ENCODE measurements around the gene JAG2.

Gene JAG2

DNA sequence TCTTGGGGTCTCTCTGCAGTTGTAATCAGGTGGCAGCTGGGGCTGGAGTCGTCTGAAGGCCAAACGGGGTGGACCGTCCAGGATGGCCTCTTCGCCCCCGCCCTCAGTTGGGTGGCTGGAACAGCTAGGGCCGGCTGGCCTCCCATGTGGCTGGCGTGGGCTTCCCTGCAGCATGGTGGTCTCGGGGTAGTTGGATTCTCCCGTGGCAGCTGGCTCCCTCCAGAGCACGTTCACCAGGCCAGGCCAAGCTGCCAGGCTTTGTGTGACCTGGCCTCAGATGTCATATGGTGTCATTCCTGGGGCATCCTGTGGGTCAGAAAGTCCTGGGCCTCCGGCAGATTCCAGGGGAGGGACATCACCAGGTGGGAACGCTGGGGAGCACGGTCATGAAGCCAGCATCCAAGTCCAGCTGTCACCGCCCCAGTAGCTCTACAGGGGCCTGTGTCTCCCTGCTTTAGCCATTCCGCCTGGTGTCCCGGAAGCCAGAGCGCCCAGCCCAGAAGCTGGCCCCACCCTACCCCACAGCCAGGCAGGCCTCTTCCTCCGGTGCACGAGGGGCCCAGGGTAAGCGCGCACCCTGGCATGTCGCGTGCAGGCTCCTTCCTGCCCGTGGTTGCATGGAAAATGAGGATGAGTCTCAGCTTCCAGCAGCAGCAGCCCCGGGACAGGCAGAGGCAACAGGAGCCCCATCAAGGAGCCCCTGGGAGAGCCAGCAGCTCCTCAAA is 13.9 kb upstream of the JAG2 start:
- DNase-seq (ENCODE audit: low read depth): no peak

DNA sequence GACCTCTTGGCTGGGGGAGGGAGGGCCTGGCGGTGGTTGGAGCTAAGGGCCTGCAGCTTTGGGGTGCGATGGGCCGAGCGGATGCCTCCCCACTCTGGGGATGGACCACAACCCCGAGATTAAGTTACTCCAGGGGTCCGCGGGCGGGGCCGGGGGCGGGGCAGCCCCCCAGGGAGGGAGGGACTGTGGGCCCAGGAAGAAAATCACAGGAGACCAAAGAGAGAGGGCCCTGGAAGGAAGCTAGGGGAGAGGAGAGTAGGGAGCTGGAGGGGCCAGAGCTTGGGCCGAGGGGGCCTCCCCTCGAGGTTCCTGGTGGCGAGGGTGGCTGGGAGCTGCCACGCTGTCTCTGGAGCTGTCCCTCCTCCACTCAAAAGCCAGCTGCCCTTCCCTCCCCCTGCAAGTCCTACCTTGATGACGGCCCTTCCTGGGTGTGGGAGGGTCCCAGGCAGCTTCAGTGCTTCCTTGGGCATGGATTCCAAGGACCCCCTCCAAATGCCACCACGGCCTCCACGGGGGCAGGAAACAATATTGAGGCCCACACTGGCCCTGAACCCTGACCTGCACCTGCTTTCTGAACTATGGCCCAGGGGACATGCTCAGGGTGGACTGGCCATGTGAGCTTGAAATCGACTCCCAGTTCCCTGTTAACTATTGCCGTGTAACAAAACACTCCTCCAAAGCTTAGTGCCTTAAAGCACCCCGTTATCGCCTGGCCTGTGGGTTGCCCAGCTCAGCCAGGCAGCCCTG is 13.1 kb upstream of the JAG2 start:
- no peak for DNase-seq (ENCODE audit: low read depth)

DNA sequence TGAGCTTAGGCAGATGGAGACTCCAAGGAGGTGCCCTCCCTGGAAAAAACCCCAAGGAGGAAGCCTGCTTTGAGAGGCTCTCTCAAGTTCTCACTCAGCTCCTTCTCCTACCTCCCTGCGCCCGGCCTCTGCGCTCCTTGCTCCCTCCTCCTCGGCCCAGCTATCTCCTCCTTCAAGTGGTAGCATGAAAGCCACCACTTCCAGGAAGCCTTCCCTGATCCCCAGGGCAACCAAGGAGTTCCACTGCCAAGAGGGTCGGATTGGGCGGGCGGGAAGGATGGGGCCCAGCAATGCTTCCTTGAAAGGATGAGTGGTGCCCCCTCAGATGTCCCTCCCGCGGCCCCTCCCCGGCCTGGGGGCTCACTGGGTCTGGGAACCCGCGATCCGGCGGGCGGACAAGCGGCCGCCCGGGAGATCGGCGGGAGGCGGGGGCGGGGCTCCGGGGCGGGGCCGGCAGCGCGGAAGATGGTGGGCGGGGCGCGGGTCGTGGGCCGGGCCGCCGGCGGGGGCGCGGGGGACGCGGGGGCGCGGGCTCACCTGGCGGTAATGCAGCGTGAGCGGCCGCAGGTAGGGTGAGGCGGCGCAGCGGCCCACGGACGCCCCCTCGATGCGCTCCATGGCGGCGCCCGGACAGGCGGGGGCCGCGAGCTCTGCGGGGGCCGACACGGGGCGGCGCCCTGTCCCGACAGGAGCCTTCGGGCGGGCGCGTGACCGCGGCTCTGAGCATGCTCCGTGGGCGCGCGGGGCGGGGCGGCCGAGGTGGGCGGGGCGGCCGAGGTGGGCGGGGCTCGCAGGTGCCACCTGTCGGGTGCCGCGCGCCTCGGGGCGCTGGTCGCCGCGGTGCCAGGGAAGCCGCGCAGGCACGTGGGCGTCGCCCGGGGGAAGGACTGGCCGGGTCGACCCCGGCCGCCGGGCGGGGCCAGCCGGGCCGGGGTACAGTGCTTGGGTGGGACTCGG is 12.3 kb upstream of the JAG2 start, which contains the start of gene NUDT14:
NUDT14 (minus strand) TSS at position 721 of the 957 bp plus-strand sequence; CDS start at position 618, 103 bp downstream.
- peak; percentile 83 for DNase-seq (ENCODE audit: low read depth)

DNA sequence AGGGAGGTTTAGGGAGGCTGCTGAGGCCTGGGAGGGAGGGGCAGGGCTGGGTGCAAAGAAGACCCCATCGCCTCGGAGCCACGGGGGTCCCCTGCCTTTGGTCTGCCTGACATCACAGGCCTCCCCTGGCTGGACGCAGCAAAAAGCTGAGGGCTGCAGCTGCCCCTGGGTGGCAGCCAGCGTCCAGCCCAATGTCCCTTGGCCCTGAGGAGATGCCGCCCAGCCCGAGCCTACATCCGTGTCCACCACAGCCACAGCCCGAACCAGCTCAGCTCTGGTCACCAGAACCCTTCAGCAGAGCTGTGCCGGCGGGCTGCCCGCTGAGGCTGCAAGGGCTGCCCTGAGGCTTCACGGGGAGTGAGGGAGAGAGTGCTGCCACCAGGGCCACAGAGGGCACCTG is 10.6 kb upstream of the JAG2 start:
- no peak for DNase-seq (ENCODE audit: low read depth)

DNA sequence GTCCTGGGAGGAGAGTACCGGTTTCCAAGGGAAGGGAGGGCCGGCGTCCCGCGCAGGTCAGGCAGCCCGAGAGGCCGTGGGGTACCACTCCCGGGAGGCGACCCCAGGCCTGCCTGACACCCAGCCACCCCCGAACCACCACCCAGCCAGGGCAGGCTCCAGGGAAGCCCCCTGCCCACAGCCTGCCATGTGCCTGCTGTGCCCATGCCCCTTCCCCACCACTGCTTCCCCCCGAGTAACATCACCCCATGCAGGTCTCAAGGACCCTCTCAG is 10.2 kb upstream of the JAG2 start:
- no peak for DNase-seq (ENCODE audit: low read depth)

DNA sequence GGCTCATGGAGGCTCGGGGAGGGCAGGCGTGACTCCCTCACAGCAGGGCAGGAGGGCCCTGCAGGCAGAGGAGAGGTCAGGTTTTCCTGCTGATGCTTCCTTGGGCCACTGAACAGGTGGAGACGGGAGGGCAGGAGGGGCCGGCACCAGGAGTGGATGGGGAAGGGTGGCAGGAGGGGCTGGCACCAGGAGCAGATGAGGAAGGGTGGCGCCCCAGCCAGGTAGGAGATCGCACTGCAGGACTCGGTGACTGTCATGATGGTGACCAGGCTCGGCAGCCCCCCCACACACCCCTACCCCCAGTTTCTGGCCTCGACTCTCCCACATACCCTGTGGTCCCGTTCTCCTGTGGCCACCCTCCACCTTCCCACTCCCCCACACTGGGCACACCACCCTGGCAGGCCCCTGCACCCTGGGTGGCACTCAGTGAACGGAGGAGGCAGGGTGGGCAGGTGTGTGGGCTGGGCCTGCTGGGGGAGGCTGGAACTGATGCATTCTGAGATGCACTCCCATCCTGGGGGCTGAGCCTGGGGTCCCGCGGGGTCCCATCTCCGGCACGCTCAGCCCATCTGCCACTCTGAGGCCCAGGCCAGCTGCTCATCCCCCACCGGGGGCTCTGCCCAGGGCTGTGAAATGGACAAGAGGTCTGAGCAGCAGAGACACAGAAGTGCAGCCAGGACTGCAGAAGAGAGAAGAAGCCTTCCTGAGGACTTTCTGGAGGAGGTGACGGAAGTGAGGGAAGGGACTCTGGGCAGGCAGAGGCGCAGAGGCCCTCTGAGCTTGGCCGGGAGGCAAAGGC is 9.7 kb upstream of the JAG2 start:
- no peak for DNase-seq (ENCODE audit: low read depth)

DNA sequence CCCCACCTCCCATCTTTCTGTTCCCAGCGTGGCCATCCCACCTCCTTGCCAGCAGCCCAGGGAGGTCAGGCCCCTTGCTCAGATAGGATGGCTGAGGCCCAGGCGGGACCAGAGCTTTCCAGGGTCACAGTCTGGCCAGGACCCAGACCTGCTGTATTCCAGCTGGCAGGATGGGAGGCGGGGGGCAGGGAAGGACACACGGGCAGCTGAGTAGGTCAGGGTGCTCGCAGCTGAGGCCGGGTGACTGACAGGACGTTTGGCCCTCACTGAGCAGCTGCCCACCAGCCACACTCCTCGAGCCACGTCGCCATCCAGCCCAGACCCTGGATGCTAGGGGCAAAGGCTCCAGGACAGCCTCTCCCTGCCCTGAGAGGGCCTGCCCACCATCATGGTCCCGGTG is 8.5 kb upstream of the JAG2 start:
- DNase-seq (ENCODE audit: low read depth): no peak

DNA sequence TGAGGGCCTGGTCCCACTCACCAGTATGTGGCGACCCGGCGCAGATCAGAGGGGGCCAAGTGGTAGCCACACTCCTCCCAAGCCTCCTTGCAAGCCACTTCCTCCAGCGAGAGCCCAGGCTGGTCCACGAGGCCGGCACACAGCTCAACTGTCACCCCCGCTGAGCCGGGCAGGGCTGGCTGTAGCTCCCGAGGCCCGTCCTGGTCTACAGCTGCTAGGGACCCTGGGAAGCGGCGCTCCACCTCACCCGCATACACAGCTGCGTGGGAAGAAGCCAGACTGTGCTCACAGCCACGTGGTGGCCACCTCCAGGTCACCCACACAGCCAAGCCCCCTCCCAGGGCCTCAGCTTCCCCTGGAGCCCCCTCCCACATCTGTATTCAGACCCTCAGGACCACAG is 7.9 kb upstream of the JAG2 start:
- no peak for DNase-seq (ENCODE audit: low read depth)

DNA sequence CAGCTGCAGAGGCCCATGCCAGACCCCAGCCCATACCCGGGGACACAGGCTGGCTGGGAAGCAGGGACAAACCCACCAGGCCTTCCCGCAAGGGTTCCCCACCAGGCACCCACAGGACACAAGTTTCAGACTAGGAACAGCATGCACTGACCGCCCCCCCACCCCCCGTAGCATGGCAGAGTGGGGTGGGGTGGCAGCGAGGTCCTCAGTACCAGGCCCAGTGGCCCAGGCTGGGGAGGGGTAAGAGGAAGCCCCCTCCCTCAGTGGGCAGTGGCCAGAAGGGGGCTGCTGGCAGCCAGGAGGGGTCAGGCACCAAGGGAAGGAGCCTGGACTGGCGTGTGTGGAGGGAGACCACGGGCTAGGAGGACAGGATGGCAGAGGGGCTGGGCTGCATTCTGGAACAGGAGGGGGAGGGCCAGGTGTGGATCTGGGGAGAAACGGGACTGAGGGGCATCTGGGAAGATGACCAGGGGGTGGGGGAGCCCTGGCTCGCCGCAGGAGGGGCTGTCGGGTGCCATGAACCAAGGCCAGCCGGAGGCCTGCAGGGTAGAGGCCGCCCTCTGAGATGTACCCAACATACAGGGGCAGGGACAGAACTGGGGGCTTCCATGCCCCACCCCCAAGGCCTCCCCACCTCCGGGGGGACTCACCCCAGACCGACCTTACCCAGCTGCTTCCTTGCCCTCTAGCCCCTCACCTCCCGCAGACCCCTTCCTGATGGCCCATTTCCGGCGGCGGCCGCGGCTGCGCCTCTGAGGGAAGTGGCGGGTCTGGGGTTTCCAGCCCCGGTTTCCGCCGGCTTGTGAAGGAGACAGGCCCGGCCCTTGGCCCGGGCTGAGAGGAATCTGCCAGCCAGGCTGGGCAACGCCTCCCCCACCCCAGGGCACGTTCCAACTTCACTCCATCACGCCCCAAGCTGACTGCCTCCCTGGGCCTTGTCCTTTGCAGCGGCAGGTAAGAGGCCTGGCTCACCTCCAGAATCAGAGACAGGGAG is 5.6 kb upstream of the JAG2 start:
- no peak for DNase-seq (ENCODE audit: low read depth)

DNA sequence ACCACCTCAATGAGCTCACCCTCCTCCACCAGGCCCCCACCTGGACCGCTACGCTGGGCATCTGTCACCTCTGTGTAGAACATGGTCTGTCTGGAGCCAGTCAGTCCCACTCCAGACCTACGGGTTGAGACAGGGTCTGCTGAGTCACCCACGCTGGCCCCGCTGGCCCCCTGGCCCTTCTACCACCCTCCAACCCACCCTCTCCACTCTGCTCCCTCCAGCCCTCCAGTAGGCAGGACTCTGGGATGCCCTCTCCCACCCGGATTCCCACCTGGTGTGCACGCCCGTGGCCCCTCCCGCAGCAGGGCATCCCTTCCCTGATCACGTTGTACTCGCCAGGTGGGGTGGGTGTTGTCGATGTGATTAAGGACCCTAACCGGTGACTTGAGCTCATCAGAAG is 4.6 kb upstream of the JAG2 start:
- no peak for DNase-seq (ENCODE audit: low read depth)

DNA sequence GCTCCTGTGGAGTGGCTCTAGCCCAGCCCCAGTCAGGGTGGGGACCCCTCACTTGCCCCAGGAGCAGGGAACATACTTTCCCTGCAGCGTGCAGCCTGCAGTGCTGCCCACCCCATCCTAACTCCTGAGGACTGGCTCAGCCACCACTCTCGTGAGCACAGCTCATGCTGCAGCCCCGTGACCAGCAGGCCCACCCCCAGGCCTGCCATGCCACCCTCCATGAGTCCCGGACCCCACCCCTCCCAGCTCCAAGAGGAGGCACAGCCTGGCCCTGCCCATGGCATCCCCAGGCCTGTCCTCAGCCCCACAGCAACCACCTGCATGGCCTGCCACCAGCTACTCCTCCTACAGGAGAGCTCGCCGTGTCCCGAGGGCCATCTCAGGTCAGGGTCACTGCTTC is 3.9 kb upstream of the JAG2 start:
- DNase-seq (ENCODE audit: low read depth): no peak

DNA sequence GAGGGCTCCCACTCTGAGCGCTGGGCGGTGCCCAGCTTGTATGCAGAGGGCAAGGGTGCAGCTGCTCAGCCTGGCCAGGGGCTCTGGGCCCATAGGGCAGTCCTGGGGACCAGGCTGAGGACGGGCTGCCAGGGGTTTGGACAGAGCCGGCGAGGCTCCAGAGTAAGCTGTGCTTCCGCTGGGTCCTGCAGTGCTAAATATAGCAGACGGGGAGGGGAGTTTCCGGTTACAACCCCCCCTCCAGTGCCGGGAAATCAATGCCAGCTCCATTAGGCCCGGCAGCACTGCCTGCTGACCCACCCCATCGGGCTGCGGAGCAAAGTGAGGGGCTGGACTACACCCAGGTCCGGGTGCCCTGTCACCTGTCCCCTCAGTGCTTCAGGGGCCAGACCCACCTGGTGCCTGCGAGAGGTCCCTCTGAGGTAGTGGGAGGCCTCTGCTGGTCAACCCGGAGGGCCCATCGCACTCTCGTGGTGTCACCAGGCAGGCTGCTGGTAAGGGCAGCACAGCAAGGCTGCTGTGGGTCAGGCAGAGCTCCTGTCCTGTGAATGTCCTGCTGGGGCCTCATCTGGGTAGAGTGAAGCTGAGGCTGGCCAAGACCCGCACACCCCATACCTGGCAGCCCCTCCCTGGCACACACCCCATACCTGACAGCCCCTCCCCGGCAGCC is 2.6 kb upstream of the JAG2 start:
- DNase-seq (ENCODE audit: low read depth): no peak

DNA sequence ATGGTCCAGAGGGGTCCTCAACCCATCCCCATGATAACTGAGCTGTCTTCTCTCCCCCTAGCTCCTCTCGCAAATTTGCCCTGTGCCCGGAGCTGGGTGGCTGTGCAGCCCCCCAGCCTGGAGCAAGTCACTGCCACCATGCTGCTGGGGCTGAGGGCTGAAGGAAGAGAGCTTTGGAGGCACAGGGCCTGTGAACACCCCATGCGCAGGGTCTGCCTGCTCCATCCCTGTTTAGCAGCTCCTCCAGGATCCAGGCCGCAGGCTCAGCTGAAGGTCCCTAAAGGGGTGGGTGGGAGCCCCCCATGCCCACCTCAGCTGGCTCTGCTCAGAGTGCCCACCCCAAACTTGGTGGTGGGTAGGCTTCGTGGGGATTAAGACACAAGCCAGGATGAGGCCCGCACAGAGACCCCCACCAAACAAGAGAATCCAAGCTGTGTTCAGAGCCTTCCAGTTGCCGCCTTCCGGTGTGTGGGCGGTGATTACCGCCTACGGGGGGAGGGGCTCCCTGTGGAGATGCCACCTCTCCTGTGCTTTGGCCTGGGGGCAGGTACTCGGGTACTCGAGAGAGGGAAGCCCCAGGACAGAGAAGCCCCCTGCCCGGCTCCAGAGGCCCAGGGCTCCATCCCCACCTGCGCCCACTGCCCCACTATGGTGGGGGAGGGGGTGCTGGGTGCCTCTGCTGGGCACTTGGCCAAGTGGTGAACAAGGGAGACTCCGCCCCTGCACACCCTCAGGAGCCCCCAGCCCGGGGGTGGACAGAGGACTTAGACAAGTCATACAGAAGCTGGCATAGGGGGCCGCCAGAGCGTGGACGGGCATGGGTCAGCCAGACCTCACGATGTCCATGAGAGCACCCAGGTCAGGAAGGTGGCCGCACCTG is 1.4 kb upstream of the JAG2 start:
- no peak for DNase-seq (ENCODE audit: low read depth)

DNA sequence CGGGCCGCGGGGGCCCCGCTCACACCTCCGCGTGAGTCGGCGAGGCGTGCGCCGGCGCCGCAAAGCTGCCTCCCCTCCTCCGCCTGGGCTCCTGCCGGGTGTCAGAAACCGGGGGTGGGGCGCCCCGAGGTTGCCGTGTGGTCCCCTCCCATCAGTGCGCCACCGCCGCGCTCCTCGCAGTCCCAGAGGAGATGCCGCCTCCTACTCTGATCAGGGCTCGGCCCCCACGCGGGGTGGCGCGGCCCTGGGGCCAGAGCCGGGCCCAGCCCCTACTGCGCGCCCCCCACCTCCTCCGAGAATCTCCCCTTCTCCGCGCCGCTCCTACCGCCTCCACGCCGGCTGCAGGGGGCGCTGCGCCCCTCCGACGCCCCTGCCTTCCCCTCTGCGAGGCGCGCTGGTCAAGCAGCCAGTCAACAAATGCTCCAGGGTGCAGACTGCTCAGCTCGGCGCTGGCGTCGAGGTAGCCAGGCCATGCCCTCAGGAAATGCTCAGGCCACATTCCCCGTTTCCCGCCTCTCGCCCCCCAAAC is 467 bp upstream of the JAG2 start:
- no peak for DNase-seq (ENCODE audit: low read depth)

DNA sequence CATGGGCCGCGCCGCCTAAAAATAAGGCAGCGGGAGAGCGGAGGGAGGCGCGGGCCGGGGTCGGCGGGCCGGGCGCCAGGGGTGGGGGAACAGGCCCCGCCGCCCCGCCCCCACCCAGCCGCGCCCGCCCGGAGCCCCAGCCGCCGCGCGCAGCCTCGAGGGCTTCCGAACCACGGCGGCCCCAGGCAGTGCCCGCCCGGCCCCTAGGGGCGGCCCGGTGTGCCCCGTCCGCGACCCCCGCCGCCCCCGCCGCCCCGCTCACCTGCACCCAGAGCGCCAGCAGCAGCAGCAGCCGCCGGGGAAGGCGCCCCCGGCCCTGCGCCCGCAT is 519 bp downstream of the JAG2 start:
- no peak for DNase-seq (ENCODE audit: low read depth)

DNA sequence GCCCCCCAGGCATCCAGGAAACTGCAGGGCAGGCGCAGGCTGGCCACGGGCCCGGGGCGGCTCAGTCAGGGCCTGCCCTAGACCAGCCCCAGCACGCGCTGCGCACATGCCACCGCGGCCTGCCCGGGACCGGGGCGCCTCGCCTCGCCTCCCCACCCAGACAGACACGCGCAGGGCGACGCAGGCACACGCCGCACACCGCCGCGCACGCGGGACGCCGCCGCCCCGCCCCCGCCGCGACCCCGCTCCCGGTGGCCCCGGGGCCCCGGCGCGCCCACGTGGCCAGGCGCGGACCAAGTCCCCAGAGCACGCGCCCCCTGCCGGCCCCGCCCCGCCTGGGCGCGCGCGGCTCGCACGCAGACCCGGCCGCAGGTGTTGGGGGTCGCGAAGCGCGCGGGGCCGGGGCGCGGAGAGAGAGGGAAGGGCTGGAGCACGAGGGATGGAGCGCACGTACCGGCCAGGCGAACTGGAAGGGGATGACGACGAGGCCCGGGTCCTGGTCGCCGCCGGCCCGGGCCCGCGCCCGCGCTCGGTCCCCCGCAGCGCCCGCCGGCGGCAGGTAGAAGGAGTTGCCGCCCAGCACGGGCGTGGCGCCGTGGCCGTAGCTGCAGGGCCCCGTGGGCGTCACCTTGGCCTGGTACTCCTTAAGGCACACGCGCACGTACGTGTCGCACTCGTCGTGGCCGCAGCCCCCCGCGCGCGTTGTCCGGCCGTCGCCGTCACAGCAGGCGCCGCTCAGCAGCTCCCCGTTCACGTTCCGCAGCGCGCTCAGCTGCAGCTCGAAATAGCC is 1.1 kb downstream of the JAG2 start:
- DNase-seq (ENCODE audit: low read depth): no peak

DNA sequence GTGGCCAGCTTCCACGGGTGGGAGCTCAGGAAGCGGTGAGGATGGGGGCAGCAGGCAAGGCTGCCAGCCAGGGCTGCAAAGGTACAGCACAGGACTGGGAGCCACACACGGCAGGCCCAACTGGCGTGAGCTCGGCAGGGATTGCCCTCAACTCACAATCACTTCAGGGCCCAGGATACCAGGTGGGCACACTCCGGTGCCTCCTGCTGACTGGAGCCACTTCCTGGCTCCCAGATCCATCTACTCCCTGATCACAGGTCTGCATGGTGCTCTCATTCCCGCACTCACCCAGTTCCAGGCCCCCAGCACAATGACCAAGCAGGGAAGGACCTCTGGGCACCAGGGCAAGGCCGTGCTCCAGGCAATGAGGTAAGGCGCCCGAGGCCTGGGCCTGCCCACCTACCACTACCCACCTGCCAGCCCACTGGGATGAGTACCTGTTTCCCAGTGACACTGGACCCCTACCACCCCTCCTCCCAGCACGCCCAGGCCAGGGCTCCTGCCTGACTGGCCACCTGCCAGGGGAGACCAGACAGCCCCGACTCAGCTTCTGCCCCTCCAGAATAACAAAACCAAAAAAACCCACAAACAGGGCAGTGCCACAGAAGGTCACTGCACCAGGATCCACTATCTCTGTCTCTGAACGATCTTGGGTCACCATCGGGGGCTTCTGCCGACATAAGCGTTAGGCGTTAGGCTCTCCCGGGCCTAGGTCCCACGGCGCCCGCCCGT is 1.8 kb downstream of the JAG2 start:
- no peak for DNase-seq (ENCODE audit: low read depth)
